LNCaP clone FGC (cell line): Measurements from ENCODE around the gene NOXA1.

Experiments used
- DNase-seq: peaks from one replicate; pipeline ENCODE4 v3.0.0-alpha.2; 2011; ENCODE audit warnings: low read depth
- H3K4me3 ChIP-seq: 2 replicates; pipeline ENCODE4 v1.5.1; 2011; ENCODE audit warnings: mild to moderate bottlenecking, low read depth, low read length, control low read depth
- CTCF ChIP-seq: IDR thresholded peaks from 2 replicates; pipeline ENCODE4 v1.5.1; 2012; ENCODE audit warnings: mild to moderate bottlenecking; ENCODE audit not compliant: control insufficient read depth, insufficient read depth; ENCODE audit errors: extremely low read depth

NOXA1 gene

GRCh38 chr9:137390553-137391410 lies 32.4 kb upstream of the NOXA1 start:
- DNase-seq: peak; percentile 95
- no peak overlapping the region for H3K4me3 ChIP-seq
- no peak for TF ChIP-seq CTCF

GRCh38 chr9:137391411-137391754 lies 31.8 kb upstream of the NOXA1 start:
- no peak for TF ChIP-seq CTCF
- DNase-seq: no peak
- H3K4me3 ChIP-seq: no peak overlapping the region

GRCh38 chr9:137392232-137393007 lies 30.8 kb upstream of the NOXA1 start:
- TF ChIP-seq CTCF: no peak
- no peak for DNase-seq
- no peak overlapping the region for H3K4me3 ChIP-seq

GRCh38 chr9:137393176-137394150 lies 29.7 kb upstream of the NOXA1 start:
- no peak for DNase-seq
- no peak overlapping the region for H3K4me3 ChIP-seq
- TF ChIP-seq CTCF: no peak

- no peak overlapping the region for H3K4me3 ChIP-seq
- no peak for TF ChIP-seq CTCF
- no peak for DNase-seq
Observed at GRCh38 chr9:137394866-137395665, 28.1 kb upstream of the NOXA1 start.

GRCh38 chr9:137395666-137396010 lies 27.6 kb upstream of the NOXA1 start:
- no peak for TF ChIP-seq CTCF

More at GRCh38 chr9:137395666-137396010, 27.6 kb upstream of the NOXA1 start:
- no peak overlapping the region for H3K4me3 ChIP-seq
- DNase-seq: no peak
